Liver (tissue), 9 donors: ENCODE results near the gene SLC16A7. TPM values are rescaled to one million over a fixed set of nuclear protein-coding genes. Genes with fewer than 3 reads are reported as not detected.

Experiments
- DNase-seq: peaks from one replicate; pipeline ENCODE4 v3.0.0-alpha.2; 2017; ENCODE audit warnings: low spot score
- H3K27ac ChIP-seq, 2 donors: one replicate each; pipeline ENCODE4 v1.7.0; 2013; ENCODE audit warnings: inconsistent platforms in 2 of 2, low read length in 2 of 2, control low read depth in 1 of 2, low read depth in 1 of 2, mild to moderate bottlenecking in 1 of 2
- H3K27me3 ChIP-seq, 4 donors: one replicate each; pipeline versions ENCODE4 v1.6.1 to v1.7.0; 2013; ENCODE audit warnings: low read length in 3 of 4, inconsistent platforms in 1 of 4, mild to moderate bottlenecking in 1 of 4, moderate library complexity in 1 of 4; ENCODE audit not compliant: control insufficient read depth in 4 of 4, insufficient read depth in 4 of 4
- H3K36me3 ChIP-seq, 4 donors: one replicate each; pipeline versions ENCODE4 v1.6.1 to v1.7.0; 2013; ENCODE audit warnings: low read length in 3 of 4, mild to moderate bottlenecking in 3 of 4, low read depth in 1 of 4, moderate library complexity in 1 of 4; ENCODE audit not compliant: control insufficient read depth in 4 of 4, insufficient read depth in 3 of 4
- H3K4me1 ChIP-seq, 4 donors: one replicate each; pipeline versions ENCODE4 v1.6.1 to v1.7.0; 2013; ENCODE audit warnings: low read length in 3 of 4, mild to moderate bottlenecking in 3 of 4, moderate library complexity in 1 of 4; ENCODE audit not compliant: control insufficient read depth in 4 of 4, insufficient read depth in 4 of 4
- H3K4me3 ChIP-seq, 3 donors: one replicate each; pipeline versions ENCODE4 v1.6.1 to v1.7.0; 2013; ENCODE audit warnings: low read length in 3 of 3, control low read depth in 1 of 3, low read depth in 1 of 3, mild to moderate bottlenecking in 1 of 3
- H3K9ac ChIP-seq, 2 donors: one replicate each; pipeline ENCODE4 v1.7.0; 2013; ENCODE audit warnings: low read length in 2 of 2, mild to moderate bottlenecking in 2 of 2, moderate library complexity in 2 of 2, control low read depth in 1 of 2, low read depth in 1 of 2
- H3K9me3 ChIP-seq, 4 donors: one replicate each; pipeline versions ENCODE4 v1.6.1 to v1.7.0; 2013; ENCODE audit warnings: low read length in 3 of 4; ENCODE audit not compliant: control insufficient read depth in 4 of 4
- EGR1 ChIP-seq, 2 donors: IDR thresholded peaks; 2 replicates each; pipeline ENCODE4 v1.6.1; 2016 to 2018; ENCODE audit warnings: antibody characterized with exemption in 2 of 2, low read depth in 2 of 2
- FOXA1 ChIP-seq: IDR thresholded peaks from 2 replicates; pipeline ENCODE4 v1.6.1; 2016; ENCODE audit warnings: antibody characterized with exemption
- FOXA2 ChIP-seq: IDR thresholded peaks from 2 replicates; pipeline ENCODE4 v1.6.1; 2016; ENCODE audit warnings: antibody characterized with exemption
- GABPA ChIP-seq, 2 donors: IDR thresholded peaks in 1 of 2; conservative IDR thresholded peaks in 1 of 2; 2 replicates each; pipeline ENCODE4 v1.6.1; 2016; ENCODE audit warnings: antibody characterized with exemption in 2 of 2, mild to moderate bottlenecking in 1 of 2, moderate library complexity in 1 of 2
- HNF4A ChIP-seq, 2 donors: conservative IDR thresholded peaks; 2 replicates each; pipeline ENCODE4 v1.6.1; 2016; ENCODE audit warnings: antibody characterized with exemption in 2 of 2, mild to moderate bottlenecking in 2 of 2
- HNF4G ChIP-seq: IDR thresholded peaks from 2 replicates; pipeline ENCODE4 v1.6.1; 2016; ENCODE audit warnings: antibody characterized with exemption
- JUND ChIP-seq, 2 donors: IDR thresholded peaks; 2 replicates each; pipeline ENCODE4 v1.6.1; 2016; ENCODE audit warnings: antibody characterized with exemption in 2 of 2
- MAX ChIP-seq: IDR thresholded peaks from 2 replicates; pipeline ENCODE4 v1.6.1; 2016; ENCODE audit warnings: antibody characterized with exemption
- NR2F2 ChIP-seq: IDR thresholded peaks from 2 replicates; pipeline ENCODE4 v1.6.1; 2016; ENCODE audit warnings: antibody characterized with exemption
- RAD21 ChIP-seq, 2 donors: IDR thresholded peaks; 2 replicates each; pipeline ENCODE4 v1.6.1; 2016; ENCODE audit warnings: antibody characterized with exemption in 2 of 2, mild to moderate bottlenecking in 2 of 2
- REST ChIP-seq: IDR thresholded peaks from 2 replicates; pipeline ENCODE4 v1.6.1; 2016; ENCODE audit warnings: antibody characterized with exemption, mild to moderate bottlenecking
- RXRA ChIP-seq, 2 donors: IDR thresholded peaks; 2 replicates each; pipeline ENCODE4 v1.6.1; 2017 to 2018; ENCODE audit warnings: antibody characterized with exemption in 2 of 2, mild to moderate bottlenecking in 1 of 2
- SP1 ChIP-seq: IDR thresholded peaks from 2 replicates; pipeline ENCODE4 v1.6.1; 2018; ENCODE audit warnings: antibody characterized with exemption, mild to moderate bottlenecking
- TAF1 ChIP-seq: conservative IDR thresholded peaks from 2 replicates; pipeline ENCODE4 v1.6.1; 2016; ENCODE audit warnings: antibody characterized with exemption, mild to moderate bottlenecking
- YY1 ChIP-seq: IDR thresholded peaks from 2 replicates; pipeline ENCODE4 v1.6.1; 2016; ENCODE audit warnings: antibody characterized with exemption, mild to moderate bottlenecking
- ZBTB33 ChIP-seq: IDR thresholded peaks from 2 replicates; pipeline ENCODE4 v1.6.1; 2016; ENCODE audit warnings: antibody characterized with exemption
- polyA plus RNA-seq, 2 donors: library from polyadenylated mRNA; stranded (reverse) in 1 of 2; unstranded in 1 of 2; fragments of 200-250 nt in 1 of 2; fragments of >200 nt in 1 of 2; fragmentation: Nextera tagmentation in 1 of 2; extraction: Ambion mirVana in 1 of 2; gene quantifications; one replicate each; pipeline versions ENCODE4 v1.2.1 to v1.2.3, GENCODE V29; 2013 to 2015
- total RNA-seq, 2 donors: library from RNA; depleted of rRNA; stranded (reverse); fragments of >200 nt; gene quantifications; one replicate each; pipeline ENCODE4 v1.2.3, GENCODE V29; 2014
- TF ChIP-seq, protein P1 (sequence below): IDR thresholded peaks from 2 replicates; pipeline ENCODE4 v1.6.1; 2016; ENCODE audit warnings: antibody characterized with exemption
- TF ChIP-seq, protein P2 (sequence below): fragments of 150-350 bp; IDR thresholded peaks from 2 replicates; pipeline ENCODE4 v1.5.1; 2017; ENCODE audit warnings: improper control_type of control experiment, low read depth, low read length; ENCODE audit not compliant: missing input control
- donor health status: healthy.
- donor health status: healthy.
- donor health status: healthy.
- donor health status: healthy.
- donor health status: healthy.

Gene SLC16A7
- total and polyA plus RNA-seq, 4 donors: 3.0 to 24.0 (median 12.1) TPM

GRCh38 chr12:59597385-59597781 is 1.6 kb downstream of the SLC16A7 start (continued):
- no peak for TF ChIP-seq ZBTB33
- TF ChIP-seq JUND (IDR thresholded peaks at IDR 0.05): peak; percentile 87 to 98

GRCh38 chr12:59600171-59600570 is 4.3 kb downstream of the SLC16A7 start:
- Histone ChIP-seq H3K9ac (no peak overlapping the region), H3K9me3 (no peaks in the 10 kb centered on the region), H3K27me3 (no peaks in the 10 kb centered on the region), H3K4me1 (peaks cover 0 to 12% (median 5%) of the 10 kb centered on the region in 4 donors), H3K4me3 (no peak overlapping the region), H3K36me3 (no peaks in the 10 kb centered on the region), H3K27ac (no peak overlapping the region)
- TF ChIP-seq RAD21 (IDR thresholded peaks at IDR 0.05): peak in 1 of 2 donors; percentile 39
- TF ChIP-seq TAF1: no peak
- TF ChIP-seq ZBTB33: no peak
- TF ChIP-seq HNF4A (conservative IDR thresholded peaks at IDR 0.05): peak in 1 of 2 donors; percentile 34
- DNase-seq: no peak

DNA sequence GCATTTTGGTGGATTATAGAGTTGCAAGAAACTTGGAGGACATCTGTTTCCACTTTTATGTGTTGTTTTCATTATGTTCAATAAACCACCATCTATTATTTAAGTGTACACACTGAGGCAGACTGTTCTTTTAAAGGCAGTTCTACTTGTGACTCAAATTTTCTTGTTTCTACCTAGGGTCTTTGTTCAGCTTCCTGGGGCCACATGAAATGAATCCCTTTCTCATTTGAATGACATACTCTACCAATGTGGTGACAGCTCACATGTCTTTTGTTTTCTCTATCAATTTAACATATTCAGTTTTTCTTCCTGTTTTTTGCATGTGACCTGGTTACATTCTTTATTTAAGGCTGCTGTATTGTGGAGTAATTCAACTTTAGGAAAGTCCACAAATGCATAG is 7.9 kb downstream of the SLC16A7 start:
- no peaks in the 10 kb centered on the region for H3K27me3 ChIP-seq
- no peak overlapping the region for H3K9ac ChIP-seq
- TF ChIP-seq YY1 (no peak), RAD21 (IDR thresholded peaks at IDR 0.05) (no peak), REST (no peak), FOXA1 (no peak), SP1 (no peak), GABPA (IDR thresholded peaks at IDR 0.05 in 1 of 2, conservative IDR thresholded peaks at IDR 0.05 in 1 of 2) (no peak), FOXA2 (no peak), HNF4A (conservative IDR thresholded peaks at IDR 0.05) (no peak), RXRA (IDR thresholded peaks at IDR 0.05) (no peak), EGR1 (IDR thresholded peaks at IDR 0.05; ENCODE audit: low read depth in 2 of 2) (no peak), MAX (no peak), NR2F2 (no peak), TAF1 (no peak), ZBTB33 (no peak), JUND (IDR thresholded peaks at IDR 0.05) (no peak), HNF4G (no peak)
- TF ChIP-seq, protein P1, sequence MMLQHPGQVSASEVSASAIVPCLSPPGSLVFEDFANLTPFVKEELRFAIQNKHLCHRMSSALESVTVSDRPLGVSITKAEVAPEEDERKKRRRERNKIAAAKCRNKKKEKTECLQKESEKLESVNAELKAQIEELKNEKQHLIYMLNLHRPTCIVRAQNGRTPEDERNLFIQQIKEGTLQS: no peak
- TF ChIP-seq, protein P2, sequence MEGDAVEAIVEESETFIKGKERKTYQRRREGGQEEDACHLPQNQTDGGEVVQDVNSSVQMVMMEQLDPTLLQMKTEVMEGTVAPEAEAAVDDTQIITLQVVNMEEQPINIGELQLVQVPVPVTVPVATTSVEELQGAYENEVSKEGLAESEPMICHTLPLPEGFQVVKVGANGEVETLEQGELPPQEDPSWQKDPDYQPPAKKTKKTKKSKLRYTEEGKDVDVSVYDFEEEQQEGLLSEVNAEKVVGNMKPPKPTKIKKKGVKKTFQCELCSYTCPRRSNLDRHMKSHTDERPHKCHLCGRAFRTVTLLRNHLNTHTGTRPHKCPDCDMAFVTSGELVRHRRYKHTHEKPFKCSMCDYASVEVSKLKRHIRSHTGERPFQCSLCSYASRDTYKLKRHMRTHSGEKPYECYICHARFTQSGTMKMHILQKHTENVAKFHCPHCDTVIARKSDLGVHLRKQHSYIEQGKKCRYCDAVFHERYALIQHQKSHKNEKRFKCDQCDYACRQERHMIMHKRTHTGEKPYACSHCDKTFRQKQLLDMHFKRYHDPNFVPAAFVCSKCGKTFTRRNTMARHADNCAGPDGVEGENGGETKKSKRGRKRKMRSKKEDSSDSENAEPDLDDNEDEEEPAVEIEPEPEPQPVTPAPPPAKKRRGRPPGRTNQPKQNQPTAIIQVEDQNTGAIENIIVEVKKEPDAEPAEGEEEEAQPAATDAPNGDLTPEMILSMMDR: no peak
- H3K36me3 ChIP-seq: no peaks in the 10 kb centered on the region
- H3K4me3 ChIP-seq: no peak overlapping the region
- no peak overlapping the region for H3K27ac ChIP-seq
- no peaks in the 10 kb centered on the region for H3K4me1 ChIP-seq
- DNase-seq: no peak
- no peaks in the 10 kb centered on the region for H3K9me3 ChIP-seq
